GM23248 (cell line): ENCODE data around the gene PCSK2. TPM values are rescaled to one million over a fixed set of nuclear protein-coding genes. Genes with fewer than 3 reads are reported as not detected.

Experiments
- DNase-seq: peaks from one replicate; pipeline ENCODE4 v3.0.0-alpha.2; 2015
- H2AFZ ChIP-seq: fragments of 200-600 bp; sonication (generic); 2 replicates; pipeline ENCODE4 v1.6.1; 2016; ENCODE audit warnings: antibody characterized with exemption
- H3F3A ChIP-seq: fragments of 200-600 bp; sonication (generic); 2 replicates; pipeline ENCODE4 v1.6.1; 2016; ENCODE audit warnings: mild to moderate bottlenecking, antibody characterized with exemption, mixed run types; ENCODE audit not compliant: insufficient read depth
- H3K27ac ChIP-seq: fragments of 200-600 bp; sonication (generic); 2 replicates; pipeline ENCODE4 v1.5.1; 2016; ENCODE audit warnings: mild to moderate bottlenecking
- H3K27me3 ChIP-seq: fragments of 200-600 bp; sonication (generic); replicated peaks from 2 replicates; pipeline ENCODE4 v1.6.1; 2016; ENCODE audit warnings: mild to moderate bottlenecking; ENCODE audit not compliant: insufficient read depth
- H3K36me3 ChIP-seq: fragments of 200-600 bp; sonication (generic); 2 replicates; pipeline ENCODE4 v1.6.1; 2016; ENCODE audit warnings: low read depth, mild to moderate bottlenecking
- H3K4me1 ChIP-seq: fragments of 200-600 bp; sonication (generic); 2 replicates; pipeline ENCODE4 v1.6.1; 2016; ENCODE audit warnings: mild to moderate bottlenecking; ENCODE audit not compliant: insufficient read depth
- H3K4me2 ChIP-seq: fragments of 200-600 bp; sonication (generic); one replicate; pipeline ENCODE4 v1.6.1; 2016; ENCODE audit warnings: mild to moderate bottlenecking; ENCODE audit not compliant: unreplicated experiment
- H3K4me3 ChIP-seq: fragments of 200-600 bp; sonication (generic); 2 replicates; pipeline ENCODE4 v1.5.1; 2016; ENCODE audit warnings: mild to moderate bottlenecking
- H3K79me2 ChIP-seq: fragments of 200-600 bp; sonication (generic); 2 replicates; pipeline ENCODE4 v1.6.1; 2016; ENCODE audit warnings: mild to moderate bottlenecking; ENCODE audit not compliant: insufficient read depth
- H3K9ac ChIP-seq: fragments of 200-600 bp; sonication (generic); 2 replicates; pipeline ENCODE4 v1.6.1; 2016; ENCODE audit warnings: mild to moderate bottlenecking
- H3K9me2 ChIP-seq: fragments of 200-600 bp; sonication (generic); 2 replicates; pipeline ENCODE4 v1.6.1; 2016; ENCODE audit warnings: mixed run types, mild to moderate bottlenecking, moderate library complexity; ENCODE audit not compliant: insufficient read depth
- H3K9me3 ChIP-seq: fragments of 200-600 bp; sonication (generic); one replicate; pipeline ENCODE4 v1.6.1; 2017; ENCODE audit warnings: low read depth
- H4K20me1 ChIP-seq: fragments of 200-600 bp; sonication (generic); 2 replicates; pipeline ENCODE4 v1.6.0; 2016; ENCODE audit not compliant: insufficient read depth
- EZH2 ChIP-seq: fragments of 200-600 bp; sonication (generic); IDR thresholded peaks from 2 replicates; pipeline ENCODE4 v1.6.1; 2018; ENCODE audit warnings: antibody characterized with exemption, mild to moderate bottlenecking; ENCODE audit not compliant: insufficient read depth, poor library complexity, severe bottlenecking
- EZH2phosphoT487 ChIP-seq: fragments of 200-600 bp; sonication (generic); IDR thresholded peaks from 2 replicates; pipeline ENCODE4 v1.6.1; 2018; ENCODE audit warnings: antibody characterized with exemption, moderate library complexity, mild to moderate bottlenecking, low read depth; ENCODE audit not compliant: insufficient read depth
- WGBS, 2 experiments: methylation state at CpG; one replicate each; pipeline ENCODE4 v1.1.6; 2015 to 2017; ENCODE audit warnings: low lambda C conversion rate in 2 of 2, low coverage in 1 of 2; ENCODE audit errors: missing lambda C conversion rate in 2 of 2; 5-methylcytosine and 5-hydroxymethylcytosine counted together
- in situ Hi-C: fragments of 300-500 bp; cut with MboI; formaldehyde crosslinking; loops from 2 replicates; pipeline ENCODE4 v1.15.0; 2020
- polyA plus RNA-seq: library from polyadenylated mRNA; unstranded; fragments of >200 nt; fragmentation: Nextera tagmentation; extraction: Ambion mirVana; gene quantifications from 2 replicates; pipeline ENCODE4 v1.2.1, GENCODE V29; 2016
- total RNA-seq: library from RNA; depleted of rRNA; stranded (reverse); fragments of >200 nt; shearing (Covaris generic); gene quantifications from 2 replicates; pipeline ENCODE4 v1.2.3, GENCODE V29; 2014

PCSK2 gene
- total and polyA plus RNA-seq, 2 experiments from 2014 or later: not detected

DNA sequence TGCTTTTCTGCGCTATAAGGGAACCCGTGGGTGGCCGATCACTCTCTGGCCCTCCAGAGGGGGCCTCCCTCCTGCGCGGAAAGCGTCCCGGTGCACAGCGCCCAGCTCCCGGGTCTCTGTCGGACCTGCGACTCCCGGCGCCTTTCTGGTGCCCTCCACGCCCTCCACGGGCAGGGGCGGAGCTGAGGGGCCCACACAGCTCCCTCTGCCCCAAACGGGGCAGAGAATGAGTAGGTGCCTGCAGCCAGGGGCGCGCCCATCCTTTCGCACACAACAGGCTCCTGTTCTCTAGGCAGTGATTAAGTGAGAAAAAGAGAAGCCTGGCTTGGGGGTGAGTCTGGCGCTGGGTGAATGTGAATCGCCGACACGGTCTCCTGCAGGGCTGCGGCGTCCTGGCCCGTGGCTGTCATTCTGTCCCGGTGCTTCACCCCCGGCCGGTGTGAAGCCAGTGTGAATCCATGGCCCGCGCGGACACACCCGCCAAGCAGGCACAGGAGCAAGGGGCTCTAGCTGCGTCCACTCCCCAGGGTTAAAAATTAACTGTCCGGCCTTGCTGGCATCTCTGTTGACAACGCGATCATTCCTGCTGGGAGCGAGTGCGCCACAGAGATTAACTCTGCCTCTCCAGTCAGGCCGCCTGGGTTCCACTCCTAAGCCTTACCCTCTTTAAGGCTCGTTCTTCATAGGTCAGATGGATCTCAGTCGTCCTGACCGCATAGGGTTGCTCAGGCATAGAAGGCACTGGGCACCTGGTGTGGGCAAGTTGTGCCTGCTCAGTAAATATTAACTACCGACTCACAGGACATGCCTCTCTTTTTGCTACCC, 88.8 kb downstream of the PCSK2 start:
- Histone ChIP-seq H3K9me3 (no peaks in the 10 kb centered on the region), H3K9ac (no peak overlapping the region), H3K27ac (no peak overlapping the region), H3K4me3 (no peak overlapping the region), H3F3A (no peaks in the 10 kb centered on the region), H4K20me1 (no peaks in the 10 kb centered on the region), H3K4me2 (no peak overlapping the region), H3K27me3 (no peaks in the 10 kb centered on the region; the same call in 1 of the 2 replicates), H3K4me1 (no peaks in the 10 kb centered on the region), H3K36me3 (no peaks in the 10 kb centered on the region), H2AFZ (no peak overlapping the region), H3K9me2 (no peaks in the 10 kb centered on the region), H3K79me2 (no peaks in the 10 kb centered on the region)
- in situ Hi-C loops: no loop called here
- 56 to 65% methylated on average over 44 to 45 of the region's 45 CpGs for WGBS, 2 experiments
- TF ChIP-seq EZH2 (no peak), EZH2phosphoT487 (no peak)
- no peak for DNase-seq

DNA sequence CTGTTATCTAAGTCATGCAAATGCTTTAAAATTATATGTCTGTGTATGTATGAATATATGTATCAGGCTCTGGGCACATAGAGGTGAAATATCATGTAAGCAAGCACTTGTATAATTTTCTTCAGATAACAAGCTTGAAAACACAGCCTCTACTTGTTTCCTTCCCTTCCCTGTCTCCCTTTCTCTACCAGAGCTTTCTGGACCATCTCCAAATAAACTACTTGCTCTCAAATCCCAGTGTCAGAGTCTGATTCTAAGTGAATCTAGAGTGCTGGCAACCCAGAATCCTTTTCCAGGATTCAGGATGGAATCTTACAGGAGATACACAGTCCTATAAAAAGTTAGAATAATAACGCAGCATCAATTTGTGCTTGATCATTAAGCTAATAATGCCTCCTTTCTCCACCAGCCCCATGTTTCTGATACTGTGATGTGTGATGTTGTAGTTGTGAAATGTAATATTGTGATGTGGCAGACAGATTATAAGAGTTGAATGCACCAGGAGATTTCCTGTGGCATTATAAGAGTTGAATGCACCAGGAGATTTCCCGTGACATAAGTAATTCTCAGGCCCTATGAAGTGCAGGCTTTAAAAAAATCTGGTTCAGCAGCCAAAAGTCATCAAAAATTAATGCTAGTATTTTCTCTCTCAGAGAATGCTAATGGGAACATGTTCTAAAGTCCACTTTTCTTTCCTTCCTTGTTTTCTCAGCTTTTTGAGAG, 89.6 kb downstream of the PCSK2 start:
- Histone ChIP-seq H3K9ac (no peak overlapping the region), H3K27ac (no peak overlapping the region), H3K27me3 (no peaks in the 10 kb centered on the region; the same call in 1 of the 2 replicates), H3K4me1 (no peaks in the 10 kb centered on the region), H3F3A (no peaks in the 10 kb centered on the region), H3K4me2 (no peak overlapping the region), H3K36me3 (no peaks in the 10 kb centered on the region), H3K79me2 (no peaks in the 10 kb centered on the region), H4K20me1 (no peaks in the 10 kb centered on the region), H3K4me3 (no peak overlapping the region), H3K9me2 (no peaks in the 10 kb centered on the region), H3K9me3 (no peaks in the 10 kb centered on the region), H2AFZ (no peak overlapping the region)
- TF ChIP-seq EZH2phosphoT487 (no peak), EZH2 (no peak)
- no peak for DNase-seq
- in situ Hi-C loops: no loop called here
- 41 to 46% methylated on average over 2 of the region's 2 CpGs for WGBS, 2 experiments

DNA sequence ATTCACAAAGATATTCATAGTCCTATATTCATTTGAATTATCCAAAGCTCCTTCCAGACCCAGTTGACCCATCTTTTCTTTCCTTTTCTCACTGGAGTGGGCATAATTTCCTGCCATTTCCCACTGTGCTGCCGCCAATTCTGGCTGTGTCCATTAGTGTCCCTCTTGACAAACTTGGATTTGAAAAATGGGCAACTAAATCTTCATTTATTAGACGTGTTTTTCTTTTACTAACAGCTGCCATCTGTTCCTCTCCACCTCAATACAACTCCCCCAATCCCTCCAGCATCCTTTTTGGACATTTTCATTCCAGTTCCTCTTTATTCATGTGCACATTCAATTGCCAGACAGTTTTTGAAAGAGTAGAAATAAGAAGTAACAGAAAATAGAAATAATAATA, 90.5 kb downstream of the PCSK2 start:
- Histone ChIP-seq H2AFZ (no peak overlapping the region), H3K4me3 (no peak overlapping the region), H3K27ac (no peak overlapping the region), H3K9me3 (no peaks in the 10 kb centered on the region), H3K9ac (no peak overlapping the region), H3K4me2 (no peak overlapping the region), H3K9me2 (no peaks in the 10 kb centered on the region), H4K20me1 (no peaks in the 10 kb centered on the region), H3F3A (no peaks in the 10 kb centered on the region), H3K79me2 (no peaks in the 10 kb centered on the region), H3K4me1 (no peaks in the 10 kb centered on the region), H3K27me3 (no peaks in the 10 kb centered on the region; the same call in 1 of the 2 replicates), H3K36me3 (no peaks in the 10 kb centered on the region)
- in situ Hi-C loops: no loop called here
- TF ChIP-seq EZH2: no peak
- TF ChIP-seq EZH2phosphoT487: no peak
- 4 to 26% methylated on average over 2 of the region's 2 CpGs for WGBS, 2 experiments
- DNase-seq: no peak

DNA sequence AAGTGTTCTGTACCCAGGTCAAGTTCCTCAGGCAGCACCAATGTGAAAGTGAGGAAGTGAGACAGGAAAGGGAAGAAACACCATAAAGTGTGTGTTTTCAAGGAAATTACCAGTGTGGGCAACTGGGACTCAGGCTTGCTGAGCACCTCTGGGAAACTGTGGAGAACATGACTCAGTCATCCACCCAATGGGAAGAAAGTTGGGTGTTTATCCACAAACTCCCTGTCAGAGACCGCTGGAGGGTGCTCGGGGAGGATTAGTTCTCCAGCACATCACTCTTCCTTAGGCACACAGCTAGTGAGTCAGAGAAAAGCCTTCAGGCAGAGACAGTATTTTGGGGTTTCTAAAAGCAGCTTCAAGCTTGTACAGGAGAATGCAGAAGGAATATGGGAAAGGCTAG, 93.6 kb downstream of the PCSK2 start:
- no peak for TF ChIP-seq EZH2
- no peak for TF ChIP-seq EZH2phosphoT487
- H3K36me3 ChIP-seq: no peaks in the 10 kb centered on the region
- H2AFZ ChIP-seq: no peak overlapping the region
- WGBS, 2 experiments: 47 to 56% methylated on average over 2 of the region's 2 CpGs
- DNase-seq: peak; percentile 9
- H3K4me1 ChIP-seq: no peaks in the 10 kb centered on the region
- H3K27ac ChIP-seq: no peak overlapping the region
- no peaks in the 10 kb centered on the region; the same call in 1 of the 2 replicates for H3K27me3 ChIP-seq
- H3K9me2 ChIP-seq: no peaks in the 10 kb centered on the region
- H3K4me2 ChIP-seq: no peak overlapping the region
- H4K20me1 ChIP-seq: no peaks in the 10 kb centered on the region
- no peaks in the 10 kb centered on the region for H3F3A ChIP-seq
- in situ Hi-C loops: no loop called here
- H3K9me3 ChIP-seq: no peaks in the 10 kb centered on the region
- H3K79me2 ChIP-seq: no peaks in the 10 kb centered on the region
- no peak overlapping the region for H3K4me3 ChIP-seq
- H3K9ac ChIP-seq: no peak overlapping the region
